ENCODE data around the gene HMGXB3.

The HMGXB3 gene

GRCh38 chr5:150092159-150092787 is 91.7 kb downstream of the HMGXB3 start:
- DNase-seq (ENCODE audit: low read depth) = no peak

DNA sequence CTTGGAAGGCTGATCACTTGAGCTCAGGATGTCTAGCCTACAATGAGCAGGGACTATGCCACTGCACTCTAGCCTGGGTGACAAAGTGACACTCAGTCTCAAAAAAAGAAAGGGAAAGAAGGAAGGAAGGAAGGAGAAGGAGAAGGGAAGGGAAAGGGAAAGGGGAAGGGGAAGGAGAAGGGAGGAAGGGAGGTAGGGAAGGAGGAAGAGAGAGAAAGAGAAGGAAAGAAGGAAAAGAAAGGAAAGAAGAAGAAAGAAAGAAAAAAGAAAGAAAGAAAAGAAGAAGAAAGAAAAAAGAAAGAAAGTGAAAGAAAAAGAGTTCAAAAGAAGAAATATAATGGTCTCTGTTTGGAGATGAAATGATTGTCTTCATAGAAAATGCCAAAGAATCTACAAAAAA is 96.6 kb downstream of the HMGXB3 start:
- no peak for DNase-seq (ENCODE audit: low read depth)

GRCh38 chr5:150101023-150101422 is 100.5 kb downstream of the HMGXB3 start:
- no peak for DNase-seq (ENCODE audit: low read depth)

All from EH (cell line).